CD4-positive, alpha-beta T cell treated with Interleukin-1 beta for 1 hour (primary cell): ENCODE results near the gene LTF.
"Not testable (repeated sequence)": the region's sequence is repeated elsewhere in the genome, so short reads cannot be mapped to it uniquely, and the experiment has no call there.

ENCODE experiments used
- DNase-seq, 2 donors: peaks; one replicate each; pipeline ENCODE4 v3.0.0-alpha.2; 2020 to 2022

The LTF gene

GRCh38 chr3:46388847-46389246 is 75.9 kb downstream of the LTF start:
- not testable (repeated sequence) for DNase-seq

- DNase-seq: no peak
These were observed 78.5 kb downstream of the LTF start for GRCh38 chr3:46386205-46386604.
